ENCODE measurements around the gene NTN1.
"Not testable (repeated sequence)": the region's sequence is repeated elsewhere in the genome, so short reads cannot be mapped to it uniquely, and the experiment has no call there.

The NTN1 gene

DNA sequence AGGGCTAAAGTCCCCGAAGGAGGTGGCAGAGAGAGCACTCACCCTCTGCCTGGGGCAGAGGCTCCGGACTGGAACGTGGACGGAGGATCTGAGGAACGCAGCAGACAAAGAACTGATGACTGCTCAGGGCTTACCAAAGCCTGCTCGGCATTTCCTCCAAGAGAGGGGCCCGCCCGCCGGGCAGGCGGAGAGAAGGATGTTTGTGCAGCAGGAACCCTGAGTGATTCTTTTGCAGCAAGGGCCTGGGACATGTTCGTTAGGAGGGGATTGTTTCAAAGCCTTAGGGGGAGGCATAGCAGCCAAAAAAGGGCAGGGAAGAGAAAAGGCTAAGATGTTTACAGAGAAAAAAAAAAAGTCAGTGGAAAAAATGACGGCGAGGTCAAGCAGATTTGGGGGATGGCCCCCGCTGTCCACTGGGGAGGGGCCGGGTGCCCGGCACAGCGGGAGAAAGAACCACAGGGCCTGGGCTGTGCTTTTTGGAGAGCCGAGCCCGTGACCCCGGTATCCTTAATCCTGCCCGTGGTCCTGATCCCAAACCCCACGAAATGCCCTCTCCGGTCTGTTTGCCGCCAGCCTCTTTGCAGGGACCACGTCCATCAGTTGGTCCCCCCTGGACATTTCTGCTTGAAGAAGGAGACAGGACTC, 129.3 kb downstream of the NTN1 start:
- no peak for DNase-seq (ENCODE audit: low read depth)
- H3K4me3 ChIP-seq (ENCODE audit: control insufficient read depth, low read depth, low read length) = no peak overlapping the region
- TF ChIP-seq, protein P1, sequence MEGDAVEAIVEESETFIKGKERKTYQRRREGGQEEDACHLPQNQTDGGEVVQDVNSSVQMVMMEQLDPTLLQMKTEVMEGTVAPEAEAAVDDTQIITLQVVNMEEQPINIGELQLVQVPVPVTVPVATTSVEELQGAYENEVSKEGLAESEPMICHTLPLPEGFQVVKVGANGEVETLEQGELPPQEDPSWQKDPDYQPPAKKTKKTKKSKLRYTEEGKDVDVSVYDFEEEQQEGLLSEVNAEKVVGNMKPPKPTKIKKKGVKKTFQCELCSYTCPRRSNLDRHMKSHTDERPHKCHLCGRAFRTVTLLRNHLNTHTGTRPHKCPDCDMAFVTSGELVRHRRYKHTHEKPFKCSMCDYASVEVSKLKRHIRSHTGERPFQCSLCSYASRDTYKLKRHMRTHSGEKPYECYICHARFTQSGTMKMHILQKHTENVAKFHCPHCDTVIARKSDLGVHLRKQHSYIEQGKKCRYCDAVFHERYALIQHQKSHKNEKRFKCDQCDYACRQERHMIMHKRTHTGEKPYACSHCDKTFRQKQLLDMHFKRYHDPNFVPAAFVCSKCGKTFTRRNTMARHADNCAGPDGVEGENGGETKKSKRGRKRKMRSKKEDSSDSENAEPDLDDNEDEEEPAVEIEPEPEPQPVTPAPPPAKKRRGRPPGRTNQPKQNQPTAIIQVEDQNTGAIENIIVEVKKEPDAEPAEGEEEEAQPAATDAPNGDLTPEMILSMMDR (IDR thresholded peaks at IDR 0.05; ENCODE audit: control insufficient read depth, insufficient read depth, low read depth, low read length, missing control alignments) = no peak

DNA sequence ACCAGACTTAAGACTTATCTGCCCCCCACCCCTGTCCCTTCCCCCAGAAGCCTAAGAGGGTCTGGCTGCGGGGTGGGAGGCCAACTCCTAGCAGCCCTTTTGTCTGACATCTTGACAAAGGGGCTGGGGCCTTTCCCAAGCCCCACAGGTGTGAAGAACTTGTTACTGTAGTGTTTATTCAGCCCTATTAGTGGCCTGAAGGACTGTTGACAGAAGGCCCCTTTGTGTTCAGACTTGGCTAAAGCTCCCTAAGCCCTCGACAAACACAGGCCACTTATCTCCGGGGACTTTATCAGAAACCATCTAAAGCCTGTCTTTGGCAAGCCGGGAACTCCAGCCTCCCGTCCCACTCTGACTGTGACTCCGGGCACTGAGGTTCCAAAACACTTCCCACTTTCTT, 129.8 kb downstream of the NTN1 start:
- no peak for DNase-seq (ENCODE audit: low read depth)
- TF ChIP-seq, protein P1 (IDR thresholded peaks at IDR 0.05; ENCODE audit: control insufficient read depth, insufficient read depth, low read depth, low read length, missing control alignments) = no peak
- H3K4me3 ChIP-seq (ENCODE audit: control insufficient read depth, low read depth, low read length) = no peak overlapping the region

DNA sequence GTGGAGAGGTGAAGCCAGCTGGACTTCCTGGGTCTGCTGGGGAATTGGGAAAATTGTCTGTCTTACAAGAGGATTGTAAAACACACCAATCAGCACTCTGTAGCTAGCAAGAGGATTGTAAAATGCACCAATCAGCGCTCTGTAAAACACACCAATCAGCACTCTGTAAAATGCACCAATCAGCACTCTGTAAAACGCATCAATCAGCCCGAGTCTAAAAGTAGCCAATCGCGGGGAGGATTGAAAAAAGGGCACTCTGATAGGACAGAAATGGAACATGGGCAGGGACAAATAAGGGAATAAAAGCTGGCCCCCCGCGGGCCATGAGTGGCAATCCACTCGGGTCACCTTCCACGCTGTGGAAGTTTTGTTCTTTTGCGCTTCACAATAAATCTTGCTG, 130.4 kb downstream of the NTN1 start:
- H3K4me3 ChIP-seq (ENCODE audit: control insufficient read depth, low read depth, low read length); DNase-seq (ENCODE audit: low read depth): not testable (repeated sequence)

DNA sequence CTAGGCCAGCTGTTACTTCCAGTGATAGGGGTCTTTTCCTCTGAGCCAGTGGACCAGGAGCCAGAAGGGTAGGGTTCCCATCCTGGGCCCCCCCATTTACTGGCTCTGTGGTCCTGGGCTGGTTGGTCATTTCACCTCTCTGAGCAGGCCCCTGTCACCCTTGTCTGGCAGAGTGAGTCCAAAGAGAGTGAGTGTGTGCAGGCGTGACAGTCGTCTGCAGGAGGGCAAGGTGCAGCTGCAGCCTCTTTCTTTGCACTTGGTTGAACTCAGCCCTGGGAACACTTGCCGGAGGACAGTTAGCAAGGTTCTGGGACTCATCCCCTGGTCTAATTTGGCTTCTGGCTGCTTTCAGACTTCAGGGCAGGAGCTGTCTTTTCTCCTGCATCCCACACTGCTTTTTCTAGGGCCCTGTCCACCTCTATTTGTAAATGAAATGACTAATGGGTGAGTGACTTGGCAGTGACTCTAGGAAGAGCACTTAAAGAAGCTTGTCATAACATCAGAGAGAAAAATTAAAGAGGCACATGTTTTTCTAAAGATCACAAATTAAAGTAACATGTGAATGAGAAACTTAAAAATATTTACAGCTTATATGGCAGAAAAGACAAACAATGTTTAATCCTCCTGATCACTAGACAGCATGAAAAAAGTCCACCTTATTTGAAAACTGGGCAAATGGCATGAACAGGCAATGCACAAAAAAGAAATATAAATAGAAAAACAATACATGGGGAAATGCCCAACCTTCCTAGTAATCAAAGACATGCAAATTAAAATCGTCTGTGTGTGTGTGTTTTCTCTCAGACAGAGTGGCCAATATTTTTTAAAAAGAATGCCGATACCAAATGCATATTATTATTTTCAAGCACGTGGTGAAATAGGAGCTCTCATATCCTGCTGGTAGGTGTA, 137.5 kb downstream of the NTN1 start:
- TF ChIP-seq, protein P1 (IDR thresholded peaks at IDR 0.05; ENCODE audit: control insufficient read depth, insufficient read depth, low read depth, low read length, missing control alignments) = no peak
- H3K4me3 ChIP-seq (ENCODE audit: control insufficient read depth, low read depth, low read length) = no peak overlapping the region
- no peak for DNase-seq (ENCODE audit: low read depth)

DNA sequence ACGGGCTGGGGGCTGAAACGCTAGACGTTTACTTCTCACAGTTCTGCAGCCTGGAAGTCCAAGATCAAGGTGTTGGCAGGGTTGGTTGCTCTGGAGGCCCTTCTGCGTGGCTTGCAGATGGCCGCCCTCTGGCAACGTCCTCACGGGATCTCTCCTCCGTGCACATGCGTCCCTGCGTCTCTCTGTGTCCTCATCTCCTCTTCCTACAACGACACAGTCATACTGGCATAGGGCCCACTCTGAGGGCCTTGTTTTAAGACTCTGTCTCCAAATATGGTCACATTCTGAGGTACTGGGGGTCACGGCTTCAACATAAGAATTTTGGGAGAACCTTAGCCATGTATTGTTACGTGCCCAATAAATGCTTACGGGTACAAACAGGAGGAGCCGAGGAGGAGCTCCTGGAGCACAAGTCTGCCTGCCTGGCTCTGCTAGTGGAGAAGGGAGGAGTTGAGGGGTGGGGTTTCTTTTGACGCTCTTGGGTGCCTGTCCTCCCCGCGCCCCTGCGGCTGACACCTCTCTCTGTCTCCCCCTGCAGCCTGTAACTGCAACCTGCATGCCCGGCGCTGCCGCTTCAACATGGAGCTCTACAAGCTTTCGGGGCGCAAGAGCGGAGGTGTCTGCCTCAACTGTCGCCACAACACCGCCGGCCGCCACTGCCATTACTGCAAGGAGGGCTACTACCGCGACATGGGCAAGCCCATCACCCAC, 141.1 kb downstream of the NTN1 start:
- no peak for DNase-seq (ENCODE audit: low read depth)
- no peak overlapping the region for H3K4me3 ChIP-seq (ENCODE audit: control insufficient read depth, low read depth, low read length)
- TF ChIP-seq, protein P1 (IDR thresholded peaks at IDR 0.05; ENCODE audit: control insufficient read depth, insufficient read depth, low read depth, low read length, missing control alignments) = no peak

DNA sequence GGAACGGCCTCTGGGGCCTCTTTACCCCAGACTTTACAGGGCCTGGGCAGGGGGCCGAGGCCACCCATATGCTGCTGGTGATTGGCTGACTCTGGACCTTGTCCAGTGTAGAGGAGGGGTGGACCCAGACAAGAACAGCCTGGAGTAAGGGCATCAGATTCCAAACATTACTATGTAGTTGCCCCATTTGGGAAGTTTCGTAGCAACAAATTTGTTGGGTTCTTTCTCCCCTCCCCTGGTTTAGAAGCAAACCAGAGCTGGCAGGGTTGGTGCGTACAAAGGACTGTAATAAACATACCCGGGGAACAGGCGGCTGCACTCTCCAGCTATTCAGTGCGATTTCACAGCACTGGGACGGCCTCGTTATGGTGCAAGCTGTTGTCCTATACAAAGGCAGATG, 145.5 kb downstream of the NTN1 start:
- DNase-seq (ENCODE audit: low read depth) = no peak
- TF ChIP-seq, protein P1 (IDR thresholded peaks at IDR 0.05; ENCODE audit: control insufficient read depth, insufficient read depth, low read depth, low read length, missing control alignments) = no peak
- no peak overlapping the region for H3K4me3 ChIP-seq (ENCODE audit: control insufficient read depth, low read depth, low read length)

DNA sequence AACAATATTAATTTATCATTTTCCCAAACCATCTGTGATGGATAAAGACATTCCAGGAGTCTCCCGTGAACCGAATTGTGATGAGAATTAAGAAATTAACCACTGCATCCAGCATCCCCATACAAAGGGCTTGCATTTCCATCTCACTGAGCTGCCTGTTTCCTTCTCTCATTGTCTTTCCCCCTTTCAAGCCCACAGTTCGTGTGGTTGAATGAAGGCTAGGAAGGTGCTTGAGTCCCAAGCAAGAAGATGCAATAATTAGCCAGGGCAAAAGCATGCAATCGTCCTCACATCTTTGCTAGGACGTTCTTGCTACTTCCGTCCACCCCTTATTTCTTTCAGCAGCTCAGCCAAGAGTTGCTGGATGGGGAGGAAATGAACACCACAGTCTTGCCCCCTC, 146.1 kb downstream of the NTN1 start:
- no peak for DNase-seq (ENCODE audit: low read depth)
- no peak overlapping the region for H3K4me3 ChIP-seq (ENCODE audit: control insufficient read depth, low read depth, low read length)
- TF ChIP-seq, protein P1 (IDR thresholded peaks at IDR 0.05; ENCODE audit: control insufficient read depth, insufficient read depth, low read depth, low read length, missing control alignments) = no peak
